ENCODE data around the gene PRKAG2.

PRKAG2 gene

GRCh38 chr7:151838072-151838471 is 38.8 kb downstream of the PRKAG2 start:
- H3K36me3 ChIP-seq (ENCODE audit: control insufficient read depth, low read length), result no peaks in the 10 kb centered on the region
- no peaks in the 10 kb centered on the region for H3F3A ChIP-seq (ENCODE audit: control insufficient read depth, insufficient read depth)
- H3K27me3 ChIP-seq (ENCODE audit: control insufficient read depth, low read length), result no peaks in the 10 kb centered on the region
- H3K4me1 ChIP-seq (ENCODE audit: control insufficient read depth, low read length), result peaks cover 21% of the 10 kb centered on the region
- H3K4me2 ChIP-seq (ENCODE audit: low read length), result 0 out of 2 replicates have a peak overlapping the region, but pooled peaks have one; percentile 78
- no peaks in the 10 kb centered on the region for H3K9me2 ChIP-seq (replicated peaks; ENCODE audit: control insufficient read depth, low read length)
- H4K20me1 ChIP-seq (ENCODE audit: control insufficient read depth, insufficient read depth, low read depth, low read length), result no peaks in the 10 kb centered on the region
- peaks cover 3% of the 10 kb centered on the region; the same call in 1 of the 2 replicates for H3K9me3 ChIP-seq (ENCODE audit: control insufficient read depth, insufficient read depth, low read length)
- H3K79me2 ChIP-seq (ENCODE audit: control insufficient read depth, low read length), result no peaks in the 10 kb centered on the region
- H3K27ac ChIP-seq (ENCODE audit: low read depth, low read length), result no peak overlapping the region
- H3K4me3 ChIP-seq (ENCODE audit: low read length), result no peak overlapping the region
- TF ChIP-seq CTCF (IDR thresholded peaks at IDR 0.05; ENCODE audit: low read depth, low read length, poor library complexity, severe bottlenecking) (no peak), EZH2phosphoT487 (IDR thresholded peaks at IDR 0.05; ENCODE audit: borderline replicate concordance, low read length) (no peak)

GRCh38 chr7:151837285-151838042 is 39.5 kb downstream of the PRKAG2 start:
- TF ChIP-seq EZH2phosphoT487 (IDR thresholded peaks at IDR 0.05; ENCODE audit: borderline replicate concordance, low read length) (no peak), CTCF (IDR thresholded peaks at IDR 0.05; ENCODE audit: low read depth, low read length, poor library complexity, severe bottlenecking) (no peak)
- no peaks in the 10 kb centered on the region for H3K36me3 ChIP-seq (ENCODE audit: control insufficient read depth, low read length)
- no peak overlapping the region for H3K4me2 ChIP-seq (ENCODE audit: low read length)
- H3F3A ChIP-seq (ENCODE audit: control insufficient read depth, insufficient read depth), result no peaks in the 10 kb centered on the region
- H3K9me3 ChIP-seq (ENCODE audit: control insufficient read depth, insufficient read depth, low read length), result peaks cover 3% of the 10 kb centered on the region; the same call in 1 of the 2 replicates
- H3K9me2 ChIP-seq (replicated peaks; ENCODE audit: control insufficient read depth, low read length), result no peaks in the 10 kb centered on the region
- H3K27me3 ChIP-seq (ENCODE audit: control insufficient read depth, low read length), result no peaks in the 10 kb centered on the region
- H3K79me2 ChIP-seq (ENCODE audit: control insufficient read depth, low read length), result no peaks in the 10 kb centered on the region
- peaks cover 21% of the 10 kb centered on the region for H3K4me1 ChIP-seq (ENCODE audit: control insufficient read depth, low read length)
- no peak overlapping the region for H3K27ac ChIP-seq (ENCODE audit: low read depth, low read length)
- no peak overlapping the region for H3K4me3 ChIP-seq (ENCODE audit: low read length)
- H4K20me1 ChIP-seq (ENCODE audit: control insufficient read depth, insufficient read depth, low read depth, low read length), result no peaks in the 10 kb centered on the region

- TF ChIP-seq CTCF (IDR thresholded peaks at IDR 0.05; ENCODE audit: low read depth, low read length, poor library complexity, severe bottlenecking) (no peak), EZH2phosphoT487 (IDR thresholded peaks at IDR 0.05; ENCODE audit: borderline replicate concordance, low read length) (no peak)
- H3K27me3 ChIP-seq (ENCODE audit: control insufficient read depth, low read length), result no peaks in the 10 kb centered on the region
- peaks cover 3% of the 10 kb centered on the region; the same call in 1 of the 2 replicates for H3K9me3 ChIP-seq (ENCODE audit: control insufficient read depth, insufficient read depth, low read length)
- H3K36me3 ChIP-seq (ENCODE audit: control insufficient read depth, low read length), result no peaks in the 10 kb centered on the region
- H3F3A ChIP-seq (ENCODE audit: control insufficient read depth, insufficient read depth), result no peaks in the 10 kb centered on the region
- H3K4me1 ChIP-seq (ENCODE audit: control insufficient read depth, low read length), result peaks cover 21% of the 10 kb centered on the region
- no peaks in the 10 kb centered on the region for H4K20me1 ChIP-seq (ENCODE audit: control insufficient read depth, insufficient read depth, low read depth, low read length)
- H3K4me2 ChIP-seq (ENCODE audit: low read length), result no peak overlapping the region
- H3K9me2 ChIP-seq (replicated peaks; ENCODE audit: control insufficient read depth, low read length), result no peaks in the 10 kb centered on the region
- H3K79me2 ChIP-seq (ENCODE audit: control insufficient read depth, low read length), result no peaks in the 10 kb centered on the region
- H3K4me3 ChIP-seq (ENCODE audit: low read length), result no peak overlapping the region
- H3K27ac ChIP-seq (ENCODE audit: low read depth, low read length), result no peak overlapping the region
These were observed 40.0 kb downstream of the PRKAG2 start for GRCh38 chr7:151836927-151837205.

Data from DOHH2 (cell line).